Lower lobe of right lung (tissue), 2 donors: ENCODE results near the gene SLC6A16. TPM values are rescaled to one million over a fixed set of nuclear protein-coding genes. Genes with fewer than 3 reads are reported as not detected.
A peak's percentile ranks its signal among the peaks of the same experiment; 100 is the strongest.
"Not testable (repeated sequence)": the region's sequence is repeated elsewhere in the genome, so short reads cannot be mapped to it uniquely, and the experiment has no call there.

Experiments
- ATAC-seq, 2 donors: fragments of 200-7000 bp; cut with Tn5 transposase; one replicate each; pipeline ENCODE4 v1.9.1; 2020 to 2022; ENCODE audit warnings: mild to moderate bottlenecking in 2 of 2, moderate library complexity in 2 of 2
- DNase-seq: peaks from one replicate; pipeline ENCODE4 v3.0.0-alpha.2; 2020
- H3K27ac ChIP-seq: fragments of 200-600 bp; one replicate; pipeline ENCODE4 v1.8.0; 2022
- H3K27me3 ChIP-seq: fragments of 200-600 bp; one replicate; pipeline ENCODE4 v1.8.0; 2022; ENCODE audit warnings: low read depth
- H3K36me3 ChIP-seq: fragments of 200-600 bp; one replicate; pipeline ENCODE4 v1.8.0; 2022; ENCODE audit warnings: mild to moderate bottlenecking
- H3K4me1 ChIP-seq: fragments of 200-600 bp; one replicate; pipeline ENCODE4 v1.8.0; 2022
- H3K4me3 ChIP-seq: fragments of 200-600 bp; one replicate; pipeline ENCODE4 v1.8.0; 2022; ENCODE audit warnings: mild to moderate bottlenecking
- H3K9me3 ChIP-seq: fragments of 200-600 bp; one replicate; pipeline ENCODE4 v1.8.0; 2022
- CTCF ChIP-seq: fragments of 200-600 bp; IDR thresholded peaks from one replicate; pipeline ENCODE4 v1.8.0; 2022; ENCODE audit warnings: antibody characterized with exemption, mild to moderate bottlenecking
- intact Hi-C: fragments of 100-400 bp; cut with DNase I; formaldehyde crosslinking; loops from one replicate; pipeline ENCODE4 v1.11.0; 2022
- long read RNA-seq: library from polyadenylated mRNA; unstranded; transcript quantifications from one replicate; pipeline ENCODE4 v2.0.0, GENCODE V29; 2021
- total RNA-seq: library from RNA; stranded (reverse); fragmentation: NEBNext Ultra II Directional; extraction: Animal tissue kit (Norgen Biotek cat#: 25700); gene quantifications from one replicate; pipeline ENCODE4 v1.2.1, GENCODE V29; 2021
- donor health status: DM: no; HTN: yes; CAD: no; lungs with severe emphysema.

Gene SLC6A16
- total RNA-seq, result 4.9 TPM
- long read RNA-seq, partial matches to known transcripts, result 0 of 2 reads
- long read RNA-seq, other reads (novel, unspliced or antisense), result 2 of 2 reads

- intact Hi-C loops, result no loop called here
- Histone ChIP-seq H3K36me3 (peaks cover 3% of the 10 kb centered on the region), H3K4me3 (no peak within 1 kb of the TSS), H3K27ac (no peak within 1 kb of the TSS), H3K4me1 (peaks cover 4% of the 10 kb centered on the region), H3K27me3 (no peaks in the 10 kb centered on the region), H3K9me3 (peaks cover 6% of the 10 kb centered on the region)
- no peak for DNase-seq
- no peak for TF ChIP-seq CTCF
- ATAC-seq, result peak in 1 of 2 donors; percentile 29
Observed at GRCh38 chr19:49324801-49325576, at the start of gene SLC6A16. TSS of gene SLC6A16 (minus strand) at chr19:49325191. CDS start at chr19:49311347, 13,844 bp downstream.

DNA sequence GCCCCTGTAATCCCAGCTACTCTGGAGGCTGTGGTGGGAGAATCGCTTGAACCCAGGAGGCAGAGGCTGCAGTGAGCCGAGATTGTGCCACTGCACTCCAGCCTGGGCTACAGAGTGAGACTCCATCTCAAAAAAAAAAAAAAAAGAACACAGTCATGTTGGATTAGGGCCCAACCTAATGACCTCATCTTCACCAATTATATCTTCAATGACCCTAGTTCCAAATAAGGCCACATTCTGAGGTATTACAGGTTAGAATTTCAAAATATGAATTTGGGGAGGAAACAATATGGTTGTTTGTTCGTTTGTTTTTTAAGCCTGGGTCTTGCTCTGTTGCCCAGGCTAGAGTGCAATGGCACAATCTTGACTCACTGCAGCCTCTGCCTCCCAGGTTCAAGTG is 48.2 kb upstream of the SLC6A16 start:
- DNase-seq, ATAC-seq, intact Hi-C loops, H3K27me3 ChIP-seq, H3K36me3 ChIP-seq, H3K27ac ChIP-seq, H3K4me1 ChIP-seq, H3K4me3 ChIP-seq: not testable (repeated sequence)
- H3K9me3 ChIP-seq, result peaks cover 14% of the 10 kb centered on the region

DNA sequence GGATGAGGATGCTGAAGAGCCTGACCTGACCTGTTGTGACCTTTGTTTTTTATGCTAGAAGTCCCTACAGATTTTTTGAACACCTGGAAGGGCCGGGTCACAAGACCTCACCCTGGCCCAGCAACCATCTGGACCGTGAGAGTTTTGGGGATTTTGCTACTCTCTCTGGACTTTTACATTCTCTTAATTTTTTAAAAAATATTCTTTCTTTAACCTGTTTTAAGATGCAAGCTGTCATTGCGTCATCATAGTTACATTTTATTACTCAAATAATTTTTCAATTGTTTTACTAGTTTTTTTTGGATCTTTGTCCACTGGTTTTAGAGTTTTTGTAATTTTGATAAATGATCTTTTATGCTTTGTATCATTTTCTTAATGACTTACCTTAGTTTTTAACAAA is 46.2 kb upstream of the SLC6A16 start:
- DNase-seq (no peak), ATAC-seq (no peak)
- no peak for TF ChIP-seq CTCF
- Histone ChIP-seq H3K27ac (no peak overlapping the region), H3K36me3 (no peaks in the 10 kb centered on the region), H3K4me1 (no peaks in the 10 kb centered on the region), H3K9me3 (peaks cover 14% of the 10 kb centered on the region), H3K27me3 (no peaks in the 10 kb centered on the region), H3K4me3 (no peak overlapping the region)
- intact Hi-C loops, result no loop called here

GRCh38 chr19:49368711-49369358 is 43.8 kb upstream of the SLC6A16 start:
- no peak overlapping the region for H3K27ac ChIP-seq
- no peak for ATAC-seq
- intact Hi-C loops, result no loop called here
- H3K27me3 ChIP-seq, result no peaks in the 10 kb centered on the region
- no peak for TF ChIP-seq CTCF
- no peaks in the 10 kb centered on the region for H3K36me3 ChIP-seq
- DNase-seq, result no peak
- peaks cover 4% of the 10 kb centered on the region for H3K4me1 ChIP-seq
- H3K9me3 ChIP-seq, result peaks cover 14% of the 10 kb centered on the region
- H3K4me3 ChIP-seq, result no peak overlapping the region

GRCh38 chr19:49366110-49366509 is 41.1 kb upstream of the SLC6A16 start:
- H3K9me3 ChIP-seq, result peaks cover 14% of the 10 kb centered on the region
- H3K36me3 ChIP-seq, result no peaks in the 10 kb centered on the region
- H3K27ac ChIP-seq, result no peak overlapping the region
- intact Hi-C loops, result no loop called here
- TF ChIP-seq CTCF, result no peak
- H3K4me1 ChIP-seq, result peaks cover 18% of the 10 kb centered on the region
- no peaks in the 10 kb centered on the region for H3K27me3 ChIP-seq
- ATAC-seq (no peak), DNase-seq (no peak)
- H3K4me3 ChIP-seq, result no peak overlapping the region
